Keratinocyte (primary cell): ENCODE measurements around the gene RAP1GAP. TPM values are rescaled to one million over a fixed set of nuclear protein-coding genes. Genes with fewer than 3 reads are reported as not detected.

Source experiments
- DNase-seq: peaks from one replicate; pipeline ENCODE4 v3.0.0-alpha.2; 2011; ENCODE audit warnings: low read depth, missing footprints, low spot score
- FAIRE-seq: peaks from 2 replicates; lab custom pipeline; 2011; peaks lifted over from hg19 to GRCh38; lab: Jason Lieb, UNC
- H2AFZ ChIP-seq: 2 replicates; pipeline ENCODE4 v1.6.0; 2012; ENCODE audit warnings: low read length, control low read depth, inconsistent platforms; ENCODE audit not compliant: control insufficient read depth
- H3K27ac ChIP-seq: 2 replicates; pipeline ENCODE4 v1.5.1; 2011; ENCODE audit warnings: low read length; ENCODE audit not compliant: control insufficient read depth, insufficient read depth
- H3K27me3 ChIP-seq: 3 replicates; pipeline ENCODE4 v1.6.0; 2011; ENCODE audit warnings: low read length; ENCODE audit not compliant: control insufficient read depth, insufficient read depth; ENCODE audit errors: extremely low read depth
- H3K36me3 ChIP-seq, 2 experiments: 2 replicates in 1 of 2; 3 replicates in 1 of 2; pipeline ENCODE4 v1.5.1; 2011; ENCODE audit warnings: low read length in 2 of 2, mild to moderate bottlenecking in 1 of 2; ENCODE audit not compliant: control insufficient read depth in 2 of 2, insufficient read depth in 2 of 2; ENCODE audit errors: extremely low read depth in 1 of 2
- H3K4me1 ChIP-seq: 3 replicates; pipeline ENCODE4 v1.5.1; 2011; ENCODE audit warnings: low read length; ENCODE audit not compliant: control insufficient read depth, insufficient read depth; ENCODE audit errors: extremely low read depth
- H3K4me2 ChIP-seq: 3 replicates; pipeline ENCODE4 v1.6.0; 2011; ENCODE audit warnings: low read depth, low read length; ENCODE audit not compliant: control insufficient read depth, insufficient read depth; ENCODE audit errors: extremely low read depth
- H3K4me3 ChIP-seq, 3 experiments: fragments of 200-600 bp in 1 of 3; sonication (generic) in 1 of 3; 2 replicates in 2 of 3; 3 replicates in 1 of 3; pipeline ENCODE4 v1.5.1; 2011 to 2016; ENCODE audit warnings: low read length in 3 of 3, mild to moderate bottlenecking in 3 of 3, control low read depth in 2 of 3, inconsistent platforms in 1 of 3, low read depth in 1 of 3, mixed read lengths in 1 of 3, mixed run types in 1 of 3, moderate library complexity in 1 of 3; ENCODE audit not compliant: control insufficient read depth in 2 of 3, insufficient read depth in 2 of 3; ENCODE audit errors: extremely low read depth in 1 of 3
- H3K79me2 ChIP-seq: 2 replicates; pipeline ENCODE4 v1.6.0; 2012; ENCODE audit warnings: low read length; ENCODE audit not compliant: control insufficient read depth, insufficient read depth
- H3K9ac ChIP-seq: 3 replicates; pipeline ENCODE4 v1.6.0; 2011; ENCODE audit warnings: low read length; ENCODE audit not compliant: control insufficient read depth, insufficient read depth; ENCODE audit errors: extremely low read depth
- H3K9me1 ChIP-seq: 3 replicates; pipeline ENCODE4 v1.6.0; 2011; ENCODE audit warnings: low read length; ENCODE audit not compliant: control insufficient read depth, insufficient read depth; ENCODE audit errors: extremely low read depth
- H3K9me3 ChIP-seq: 2 replicates; pipeline ENCODE4 v1.5.1; 2012; ENCODE audit warnings: low read depth, low read length; ENCODE audit not compliant: control insufficient read depth
- H4K20me1 ChIP-seq: 3 replicates; pipeline ENCODE4 v1.6.0; 2011; ENCODE audit warnings: low read length; ENCODE audit not compliant: control insufficient read depth, insufficient read depth; ENCODE audit errors: extremely low read depth
- CTCF ChIP-seq, 3 experiments: IDR thresholded peaks in 1 of 3; conservative IDR thresholded peaks in 1 of 3; optimal IDR thresholded peaks in 1 of 3; 2 replicates in 2 of 3; 3 replicates in 1 of 3; pipeline versions ENCODE3 to v1.5.1; 2011; ENCODE audit warnings: low read length in 3 of 3, mild to moderate bottlenecking in 3 of 3, moderate library complexity in 2 of 3, control low read depth in 1 of 3, inconsistent platforms in 1 of 3; ENCODE audit not compliant: insufficient read depth in 2 of 3; ENCODE audit errors: extremely low read depth in 1 of 3
- EZH2 ChIP-seq: IDR thresholded peaks from one replicate; pipeline ENCODE4 v1.6.1; 2012; ENCODE audit warnings: inconsistent platforms, mild to moderate bottlenecking, low read length, moderate library complexity
- dilution Hi-C: fragments of 300-500 bp; cut with MboI; formaldehyde crosslinking; loops from one replicate; pipeline ENCODE4 v1.7.0; 2020; ENCODE audit warnings: low sequenced_read_pairs; ENCODE audit not compliant: extremely low pct_ligation_motif_present
- polyA plus RNA-seq, 5 experiments: library from polyadenylated mRNA; depleted of rRNA in 3 of 5; stranded (reverse) in 3 of 5; stranded (forward) in 1 of 5; unstranded in 1 of 5; fragments of >200 nt; gene quantifications; 1 replicate in 1 of 5; 2 replicates in 3 of 5; 3 replicates in 1 of 5; pipeline versions ENCODE4 v1.2.1 to v1.2.3, GENCODE V29; 2011 to 2012; ENCODE audit warnings: missing spikeins in 2 of 5, low read depth in 1 of 5, low replicate concordance in 1 of 5

Gene RAP1GAP
- polyA plus RNA-seq, 1 donor (not counting 4 experiments of a cell fraction or from before 2014, with no cell fraction given) = 1.1 TPM

- no peak overlapping the region for H2AFZ ChIP-seq
- no peak overlapping the region for H3K4me2 ChIP-seq
- DNase-seq (no peak), FAIRE-seq (no peak)
- H4K20me1 ChIP-seq = peaks cover 3% of the 10 kb centered on the region
- H3K79me2 ChIP-seq = no peaks in the 10 kb centered on the region
- dilution Hi-C loops = no loop called here
- no peaks in the 10 kb centered on the region for H3K9me1 ChIP-seq
- H3K9ac ChIP-seq = no peak overlapping the region
- no peak overlapping the region for H3K27ac ChIP-seq
- no peak overlapping the region for H3K4me3 ChIP-seq
- no peaks in the 10 kb centered on the region for H3K9me3 ChIP-seq
- peaks cover 5% of the 10 kb centered on the region for H3K4me1 ChIP-seq
- peaks cover 3% of the 10 kb centered on the region for H3K27me3 ChIP-seq
- TF ChIP-seq CTCF (optimal IDR thresholded peaks at IDR 0.05 in 1 of 3, IDR thresholded peaks at IDR 0.05 in 1 of 3, conservative IDR thresholded peaks at IDR 0.05 in 1 of 3; ENCODE audit: extremely low read depth in 1 of 3, insufficient read depth in 2 of 3, low read length in 3 of 3) = no peak
- no peak for TF ChIP-seq EZH2
- H3K36me3 ChIP-seq = no peaks in the 10 kb centered on the region
Observed at GRCh38 chr1:21576798-21577187, 92.4 kb downstream of the RAP1GAP start.

- Histone ChIP-seq H3K9me1 (no peaks in the 10 kb centered on the region), H2AFZ (no peak overlapping the region), H3K27me3 (peaks cover 3% of the 10 kb centered on the region), H3K27ac (no peak overlapping the region), H3K79me2 (no peaks in the 10 kb centered on the region), H3K9me3 (no peaks in the 10 kb centered on the region), H3K36me3 (no peaks in the 10 kb centered on the region), H4K20me1 (peaks cover 3% of the 10 kb centered on the region), H3K9ac (no peak overlapping the region), H3K4me3 (no peak overlapping the region), H3K4me2 (no peak overlapping the region), H3K4me1 (peaks cover 5% of the 10 kb centered on the region)
- no peak for DNase-seq
- no peak for FAIRE-seq
- no peak for TF ChIP-seq EZH2
- no peak for TF ChIP-seq CTCF (optimal IDR thresholded peaks at IDR 0.05 in 1 of 3, IDR thresholded peaks at IDR 0.05 in 1 of 3, conservative IDR thresholded peaks at IDR 0.05 in 1 of 3; ENCODE audit: extremely low read depth in 1 of 3, insufficient read depth in 2 of 3, low read length in 3 of 3)
- dilution Hi-C loops = no loop called here
Observed at GRCh38 chr1:21576031-21576797, 92.9 kb downstream of the RAP1GAP start.
